Transverse colon (tissue), 4 donors: Measurements from ENCODE around the gene NPTN. TPM values are rescaled to one million over a fixed set of nuclear protein-coding genes. Genes with fewer than 3 reads are reported as not detected.

Experiments
- DNase-seq: peaks from one replicate; pipeline ENCODE4 v3.0.0-alpha.2; 2019
- H3K27ac ChIP-seq, 4 donors: fragments of 200-600 bp; sonication (generic); 2 replicates each; pipeline ENCODE4 v1.5.1; 2016 to 2018; ENCODE audit warnings: inconsistent platforms in 4 of 4
- H3K27me3 ChIP-seq: fragments of 200-600 bp; sonication (generic); 2 replicates; pipeline ENCODE4 v1.5.1; 2017; ENCODE audit warnings: inconsistent platforms
- H3K36me3 ChIP-seq, 4 donors: fragments of 200-600 bp; sonication (generic); 2 replicates each; pipeline ENCODE4 v1.5.1; 2017 to 2019; ENCODE audit warnings: inconsistent platforms in 4 of 4
- H3K4me1 ChIP-seq, 4 donors: fragments of 200-600 bp; sonication (generic); 2 replicates each; pipeline ENCODE4 v1.5.1; 2017 to 2020; ENCODE audit warnings: inconsistent platforms in 4 of 4
- H3K4me3 ChIP-seq, 4 donors: fragments of 200-600 bp; sonication (generic); 1 replicate in 1 of 4; 2 replicates in 3 of 4; pipeline versions ENCODE4 v1.5.1 to v1.6.1; 2017 to 2019; ENCODE audit warnings: inconsistent platforms in 4 of 4
- H3K9me3 ChIP-seq, 2 donors: fragments of 200-600 bp; sonication (generic); 2 replicates each; pipeline ENCODE4 v1.5.1; 2017 to 2019; ENCODE audit warnings: inconsistent platforms in 2 of 2
- EP300 ChIP-seq: sonication (generic); formaldehyde crosslinking; IDR thresholded peaks from one replicate; pipeline ENCODE4 v1.6.1; 2017; ENCODE audit warnings: antibody characterized with exemption, low read depth
- POLR2A ChIP-seq: fragments of 450-650 bp; IDR thresholded peaks from one replicate; pipeline ENCODE4 v1.6.1; 2016; ENCODE audit warnings: antibody characterized with exemption, mild to moderate bottlenecking, moderate library complexity
- POLR2AphosphoS5 ChIP-seq, 3 donors: sonication (generic); formaldehyde crosslinking; IDR thresholded peaks; one replicate each; pipeline ENCODE4 v1.6.1; 2016; ENCODE audit warnings: antibody characterized with exemption in 3 of 3
- WGBS, 2 donors: methylation state at CpG; one replicate each; pipeline ENCODE4 v1.1.5; 2018; ENCODE audit warnings: low coverage in 1 of 2; 5-methylcytosine and 5-hydroxymethylcytosine counted together
- in situ Hi-C, 4 donors: fragments of 200-750 bp; cut with MboI; loops; one replicate each; pipeline versions ENCODE4 v1.15.0 to v1.15.1; 2017; ENCODE audit warnings: low sequenced_read_pairs in 3 of 4, low pct_ligation_motif_present in 1 of 4, low pct_unique_long_range_greater_than_20kb in 1 of 4
- intact Hi-C: fragments of 100-400 bp; cut with DNase I; formaldehyde crosslinking; loops from one replicate; pipeline ENCODE4 v1.15.1; 2023; ENCODE audit warnings: low total_unique reads
- total RNA-seq, 4 donors: library from RNA; depleted of rRNA; stranded (reverse); fragments of >200 nt; gene quantifications; one replicate each; pipeline ENCODE4 v1.1.0, GENCODE V29; 2016
- TF ChIP-seq, protein P1 (sequence below), 5 experiments: fragments of 200-600 bp in 3 of 5; fragments of 450-650 bp in 2 of 5; sonication (generic) in 3 of 5; IDR thresholded peaks; 1 replicate in 2 of 5; 2 replicates in 3 of 5; pipeline ENCODE4 v1.5.1; 2016 to 2017; ENCODE audit warnings: antibody characterized with exemption in 5 of 5, inconsistent platforms in 3 of 5, mild to moderate bottlenecking in 2 of 5, moderate library complexity in 1 of 5

Gene NPTN
- total RNA-seq, 4 donors from 2014 or later, result 77.8 to 187 (median 135) TPM

DNA sequence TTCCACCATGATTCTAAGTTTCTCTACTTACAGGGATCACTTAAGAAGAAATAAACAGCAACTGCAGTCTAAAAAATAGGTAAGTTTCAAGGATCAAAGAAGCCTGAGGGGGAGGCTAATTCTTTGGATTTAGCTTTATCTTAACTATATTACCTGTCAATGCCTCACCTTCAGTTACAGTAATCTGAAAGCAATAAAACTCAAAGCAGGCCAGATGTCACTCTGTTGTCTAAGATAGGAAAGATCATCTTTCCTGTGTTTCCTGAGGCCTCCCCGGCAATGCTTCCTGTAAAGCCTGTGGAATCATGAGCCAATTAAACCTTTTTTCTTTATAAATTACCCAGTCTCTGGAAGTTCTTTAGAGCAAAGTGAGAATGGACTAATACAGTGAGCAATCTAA, 60.2 kb downstream of the NPTN start:
- in situ Hi-C loops (loop anchor here in 1 of 4 donors (25.0 kb wide), 1 partner anchor 139 kb away; no protein-coding TSS in a partner anchor), intact Hi-C loops (loop anchor here (5.0 kb wide), 1 partner anchor 64 kb away; no protein-coding TSS in a partner anchor)
- H3K4me3 ChIP-seq, result no peak overlapping the region
- peak overlapping the region; percentile 74 to 78 (median 76) for H3K27ac ChIP-seq
- DNase-seq, result no peak
- TF ChIP-seq POLR2A, result no peak
- no peak for TF ChIP-seq EP300
- peaks cover 13 to 41% (median 21%) of the 10 kb centered on the region in 4 donors for H3K4me1 ChIP-seq
- no peaks in the 10 kb centered on the region for H3K9me3 ChIP-seq
- H3K36me3 ChIP-seq, result peaks cover 0 to 25% (median 11%) of the 10 kb centered on the region in 4 donors
- WGBS, 2 donors, result 53% methylated on average over 1 of the region's 1 CpG; no CpG with 5 or more reads in 1 of the 2 donors
- H3K27me3 ChIP-seq, result no peaks in the 10 kb centered on the region

DNA sequence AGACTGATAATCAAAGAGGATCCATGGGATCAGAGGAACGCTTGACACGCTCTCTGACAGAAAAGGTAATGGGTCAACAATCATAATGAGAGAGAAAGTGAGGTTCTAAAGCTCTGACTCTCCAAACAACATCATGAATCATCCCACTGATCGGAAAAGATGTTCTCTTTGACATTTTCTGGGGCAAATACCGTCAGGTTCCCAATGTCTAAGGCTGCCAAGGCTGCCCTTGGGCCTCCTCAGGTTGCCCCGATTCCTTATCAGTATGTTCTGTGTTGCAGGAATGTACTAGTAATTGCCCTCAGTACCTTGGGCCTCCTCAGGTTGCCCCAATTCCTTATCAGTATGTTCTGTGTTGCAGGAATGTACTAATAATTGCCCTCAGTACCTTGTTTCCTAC, 60.9 kb downstream of the NPTN start:
- in situ Hi-C loops (loop anchor here in 1 of 4 donors (25.0 kb wide), 1 partner anchor 140 kb away; no protein-coding TSS in a partner anchor), intact Hi-C loops (loop anchor here (5.0 kb wide), 1 partner anchor 65 kb away; no protein-coding TSS in a partner anchor)
- WGBS, 2 donors, result 66 to 70% methylated on average over 2 to 5 of the region's 5 CpGs
- H3K4me1 ChIP-seq, result peaks cover 13 to 35% (median 18%) of the 10 kb centered on the region in 4 donors
- H3K36me3 ChIP-seq, result peaks cover 0 to 25% (median 12%) of the 10 kb centered on the region in 4 donors
- H3K27me3 ChIP-seq, result no peaks in the 10 kb centered on the region
- no peak overlapping the region for H3K4me3 ChIP-seq
- DNase-seq, result no peak
- peak overlapping the region; percentile 74 to 78 (median 76) for H3K27ac ChIP-seq
- TF ChIP-seq, protein P1, sequence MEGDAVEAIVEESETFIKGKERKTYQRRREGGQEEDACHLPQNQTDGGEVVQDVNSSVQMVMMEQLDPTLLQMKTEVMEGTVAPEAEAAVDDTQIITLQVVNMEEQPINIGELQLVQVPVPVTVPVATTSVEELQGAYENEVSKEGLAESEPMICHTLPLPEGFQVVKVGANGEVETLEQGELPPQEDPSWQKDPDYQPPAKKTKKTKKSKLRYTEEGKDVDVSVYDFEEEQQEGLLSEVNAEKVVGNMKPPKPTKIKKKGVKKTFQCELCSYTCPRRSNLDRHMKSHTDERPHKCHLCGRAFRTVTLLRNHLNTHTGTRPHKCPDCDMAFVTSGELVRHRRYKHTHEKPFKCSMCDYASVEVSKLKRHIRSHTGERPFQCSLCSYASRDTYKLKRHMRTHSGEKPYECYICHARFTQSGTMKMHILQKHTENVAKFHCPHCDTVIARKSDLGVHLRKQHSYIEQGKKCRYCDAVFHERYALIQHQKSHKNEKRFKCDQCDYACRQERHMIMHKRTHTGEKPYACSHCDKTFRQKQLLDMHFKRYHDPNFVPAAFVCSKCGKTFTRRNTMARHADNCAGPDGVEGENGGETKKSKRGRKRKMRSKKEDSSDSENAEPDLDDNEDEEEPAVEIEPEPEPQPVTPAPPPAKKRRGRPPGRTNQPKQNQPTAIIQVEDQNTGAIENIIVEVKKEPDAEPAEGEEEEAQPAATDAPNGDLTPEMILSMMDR (IDR thresholded peaks at IDR 0.05), result no peak
- TF ChIP-seq POLR2A (no peak), EP300 (no peak), POLR2AphosphoS5 (IDR thresholded peaks at IDR 0.05) (no peak)
- no peaks in the 10 kb centered on the region for H3K9me3 ChIP-seq

DNA sequence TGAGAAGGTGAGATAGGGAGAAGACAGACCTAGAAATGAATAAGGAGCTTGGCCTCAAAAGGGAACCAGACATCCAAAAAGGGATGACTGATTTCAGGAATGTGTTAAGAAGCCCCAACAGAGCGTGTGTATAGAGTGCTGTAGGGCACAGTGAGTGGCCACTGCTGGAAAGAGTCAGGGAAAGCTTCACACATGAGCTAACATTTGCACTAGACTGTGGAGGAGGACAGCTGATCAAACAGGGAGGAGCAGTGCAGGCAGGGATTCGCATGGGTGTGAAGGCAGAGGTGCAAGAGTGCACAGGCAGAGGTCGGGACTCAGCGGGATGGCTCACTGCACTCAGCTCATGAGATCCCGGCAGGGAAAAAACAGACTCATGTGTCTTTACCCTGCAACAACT, 61.8 kb downstream of the NPTN start:
- TF ChIP-seq POLR2A (no peak), POLR2AphosphoS5 (IDR thresholded peaks at IDR 0.05) (no peak), EP300 (no peak)
- TF ChIP-seq, protein P1 (IDR thresholded peaks at IDR 0.05), result no peak

DNA sequence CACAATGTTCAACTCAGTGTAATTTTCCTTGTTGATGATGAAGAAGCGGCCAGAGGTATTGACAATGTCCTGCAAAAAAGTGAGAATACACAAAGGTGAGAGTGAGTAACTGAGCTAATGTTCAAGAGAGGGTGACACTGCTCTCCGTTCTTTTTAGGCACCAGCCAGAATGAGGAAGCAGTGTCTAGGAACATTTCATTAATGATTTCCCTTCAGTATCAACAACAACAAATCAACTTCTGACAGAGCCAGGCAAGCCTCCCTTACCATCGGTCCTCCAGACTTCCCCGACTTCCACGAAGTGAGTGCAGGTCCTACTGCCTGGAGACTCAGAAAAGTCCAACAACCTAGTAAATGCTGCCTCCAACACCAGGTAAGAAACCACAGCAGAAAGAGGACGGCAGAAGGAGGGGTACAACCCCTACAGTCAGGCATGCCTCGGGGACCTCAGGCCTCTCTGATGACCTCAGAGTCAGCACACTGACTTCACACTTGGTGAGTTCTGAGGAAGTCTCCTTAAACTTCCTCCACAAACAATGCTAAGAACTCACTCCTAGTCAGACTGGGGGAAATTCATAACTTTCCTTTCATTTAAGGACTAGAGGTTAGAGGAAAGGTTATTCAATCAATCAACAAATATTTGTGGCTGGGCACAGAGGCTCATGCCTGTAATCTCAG, 62.7 kb downstream of the NPTN start:
- TF ChIP-seq EP300 (no peak), POLR2AphosphoS5 (IDR thresholded peaks at IDR 0.05) (no peak), POLR2A (no peak)
- TF ChIP-seq, protein P1 (IDR thresholded peaks at IDR 0.05), result no peak
- 74 to 93% methylated on average over 4 to 7 of the region's 7 CpGs for WGBS, 2 donors
- no peak overlapping the region for H3K4me3 ChIP-seq
- no peaks in the 10 kb centered on the region for H3K9me3 ChIP-seq
- no peak for DNase-seq
- in situ Hi-C loops (loop anchor here in 1 of 4 donors (25.0 kb wide), 1 partner anchor 142 kb away; no protein-coding TSS in a partner anchor), intact Hi-C loops (loop anchor here (5.0 kb wide), 1 partner anchor 67 kb away; no protein-coding TSS in a partner anchor)
- H3K27me3 ChIP-seq, result no peaks in the 10 kb centered on the region
- H3K4me1 ChIP-seq, result peaks cover 13 to 29% (median 17%) of the 10 kb centered on the region in 4 donors
- H3K27ac ChIP-seq, result peak overlapping the region in 2 of 4 donors; percentile 14 to 24
- peaks cover 0 to 25% (median 12%) of the 10 kb centered on the region in 4 donors for H3K36me3 ChIP-seq

More for the DNA sequence above, 61.8 kb downstream of the NPTN start:
- Histone ChIP-seq H3K4me1 (peaks cover 13 to 29% (median 17%) of the 10 kb centered on the region in 4 donors), H3K27me3 (no peaks in the 10 kb centered on the region), H3K9me3 (no peaks in the 10 kb centered on the region), H3K4me3 (no peak overlapping the region), H3K27ac (peak overlapping the region in 3 of 4 donors; percentile 14 to 24 (median 22)), H3K36me3 (peaks cover 0 to 25% (median 12%) of the 10 kb centered on the region in 4 donors)
- 69 to 77% methylated on average over 3 to 5 of the region's 5 CpGs for WGBS, 2 donors
- in situ Hi-C loops (loop anchor here in 1 of 4 donors (25.0 kb wide), 1 partner anchor 141 kb away; no protein-coding TSS in a partner anchor), intact Hi-C loops (loop anchor here (5.0 kb wide), 1 partner anchor 66 kb away; no protein-coding TSS in a partner anchor)
- DNase-seq, result no peak
